ENCODE results near the gene NAPG. TPM values are rescaled to one million over a fixed set of nuclear protein-coding genes. Genes with fewer than 3 reads are reported as not detected.

The NAPG gene
- total and polyA plus RNA-seq, 9 of the 15 experiments (the other 6 are each of a cell fraction or from before 2014, with no cell fraction given) = 31.6 to 63.3 (median 50.9) TPM

GRCh38 chr18:10524507-10525370, 1.1 kb upstream of the NAPG start:
- Histone ChIP-seq H3K4me2 (ENCODE audit: insufficient read depth, low read length) (peak overlapping the region; percentile 98), H3K27ac (ENCODE audit: extremely low read depth, low read depth, low read length) (no peak overlapping the region), H3K9ac (ENCODE audit: insufficient read depth in 1 of 2, low read depth in 2 of 2, low read length in 2 of 2) (no peak overlapping the region), H3K4me1 (replicated peaks in 1 of 2; ENCODE audit: control insufficient read depth in 2 of 2, insufficient read depth in 2 of 2, low read length in 2 of 2) (peaks cover 9 to 21% of the 10 kb centered on the region in 2 experiments), H3K79me2 (ENCODE audit: control insufficient read depth, insufficient read depth, low read length) (peaks cover 35% of the 10 kb centered on the region), H2AFZ (ENCODE audit: low read depth, low read length) (peak overlapping the region; percentile 93), H3K27me3 (ENCODE audit: control insufficient read depth in 2 of 2, insufficient read depth in 2 of 2, low read length in 2 of 2) (no peaks in the 10 kb centered on the region), H3K36me3 (ENCODE audit: control insufficient read depth, insufficient read depth, low read length) (no peaks in the 10 kb centered on the region), H3K9me3 (replicated peaks; ENCODE audit: control insufficient read depth, insufficient read depth, low read depth, low read length) (no peaks in the 10 kb centered on the region), H3K4me3 (no peak overlapping the region), H3K9me1 (ENCODE audit: control insufficient read depth, insufficient read depth, low read length) (no peaks in the 10 kb centered on the region), H4K20me1 (replicated peaks; ENCODE audit: control insufficient read depth, insufficient read depth, low read length) (peaks cover 10% of the 10 kb centered on the region; the same call in 1 of the 2 replicates)
- no peak for DNase-seq (ENCODE audit: extremely low read depth in 1 of 4, low spot score in 3 of 4)
- no peak for ATAC-seq
- FAIRE-seq = no peak
- ChIA-PET POLR2A (interaction anchor here (1.4 kb wide), 2 partner anchors 9 to 22 kb away, joined by 4 to 12 read pairs; no protein-coding TSS in a partner anchor), CTCF (ENCODE audit: low intra/inter-chr PET ratio) (no interaction called here)
- 62% methylated on average over 11 of the region's 11 CpGs for WGBS (ENCODE audit: insufficient coverage, low coverage, missing lambda C conversion rate)
- in situ Hi-C loops (cut with MboI) (loop anchor here (5.0 kb wide), 1 partner anchor 552 kb away; no protein-coding TSS in a partner anchor), intact Hi-C loops (cut with micrococcal nuclease) (loop anchor here (5.0 to 10.0 kb wide), 2 partner anchors 537 to 820 kb away; partner anchors contain the start of gene RAB31)
- BruUV-seq (replicated peaks) = no TSS peak
- TF ChIP-seq MIER1 (IDR thresholded peaks at IDR 0.05; ENCODE audit: low read depth) (no peak), NFIX (CRISPR knock-in tag; IDR thresholded peaks at IDR 0.05; ENCODE audit: low read depth) (no peak), HMG20A (CRISPR knock-in tag; conservative IDR thresholded peaks at IDR 0.05) (no peak), TRIM24 (IDR thresholded peaks at IDR 0.05) (peak in 1 of 2 experiments; percentile 27; a peak in 1 of 4 replicates), HMBOX1 (IDR thresholded peaks at IDR 0.05) (peak; percentile 32; the same call in 1 of the 2 replicates), FOXK2 (conservative IDR thresholded peaks at IDR 0.05 in 1 of 2, IDR thresholded peaks at IDR 0.05 in 1 of 2; ENCODE audit: low read depth in 2 of 2) (no peak), NFE2L1 (tag; IDR thresholded peaks at IDR 0.05; ENCODE audit: borderline replicate concordance, low read depth) (0 out of 2 replicates have a peak, but pooled peaks have one; percentile 7)
- TF ChIP-seq, protein P1, sequence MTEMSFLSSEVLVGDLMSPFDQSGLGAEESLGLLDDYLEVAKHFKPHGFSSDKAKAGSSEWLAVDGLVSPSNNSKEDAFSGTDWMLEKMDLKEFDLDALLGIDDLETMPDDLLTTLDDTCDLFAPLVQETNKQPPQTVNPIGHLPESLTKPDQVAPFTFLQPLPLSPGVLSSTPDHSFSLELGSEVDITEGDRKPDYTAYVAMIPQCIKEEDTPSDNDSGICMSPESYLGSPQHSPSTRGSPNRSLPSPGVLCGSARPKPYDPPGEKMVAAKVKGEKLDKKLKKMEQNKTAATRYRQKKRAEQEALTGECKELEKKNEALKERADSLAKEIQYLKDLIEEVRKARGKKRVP (CRISPR knock-in tag; IDR thresholded peaks at IDR 0.05) = no peak
